WTC11 (cell line): Measurements from ENCODE around the gene ACYP2. TPM values are rescaled to one million over a fixed set of nuclear protein-coding genes. Genes with fewer than 3 reads are reported as not detected.

ENCODE experiments used
- EMX1 ChIP-seq: fragments of 250-450 bp; sonication (Bioruptor Pico); IDR thresholded peaks from 2 replicates; pipeline ENCODE4 v1.8.0; 2021; ENCODE audit warnings: mild to moderate bottlenecking
- ETV6 ChIP-seq: sonication (generic); formaldehyde crosslinking; IDR thresholded peaks from 2 replicates; pipeline ENCODE4 v1.8.1; 2022; ENCODE audit warnings: mild to moderate bottlenecking, missing genetic modification reagents
- GABPB1 ChIP-seq: sonication (generic); formaldehyde crosslinking; IDR thresholded peaks from 2 replicates; pipeline ENCODE4 v1.8.1; 2023; ENCODE audit warnings: mild to moderate bottlenecking, missing genetic modification reagents
- IRF2 ChIP-seq: sonication (generic); formaldehyde crosslinking; IDR thresholded peaks from 2 replicates; pipeline ENCODE4 v1.8.0; 2022; ENCODE audit warnings: low read depth, missing genetic modification reagents, borderline replicate concordance
- JAZF1 ChIP-seq: fragments of 250-450 bp; sonication (Bioruptor Pico); IDR thresholded peaks from 2 replicates; pipeline ENCODE4 v1.9.0; 2021; ENCODE audit warnings: moderate library complexity, mild to moderate bottlenecking, inconsistent platforms
- MYBL2 ChIP-seq: sonication (generic); formaldehyde crosslinking; IDR thresholded peaks from 2 replicates; pipeline ENCODE4 v1.8.1; 2023; ENCODE audit warnings: mild to moderate bottlenecking, moderate library complexity, missing genetic modification reagents
- SMAD3 ChIP-seq: sonication (generic); formaldehyde crosslinking; IDR thresholded peaks from 2 replicates; pipeline ENCODE4 v1.8.0; 2022; ENCODE audit warnings: missing genetic modification reagents, mild to moderate bottlenecking, borderline replicate concordance
- TEAD1 ChIP-seq: sonication (generic); formaldehyde crosslinking; IDR thresholded peaks from 2 replicates; pipeline ENCODE4 v1.8.0; 2022; ENCODE audit warnings: mild to moderate bottlenecking, missing genetic modification reagents
- TP53 ChIP-seq: sonication (generic); formaldehyde crosslinking; IDR thresholded peaks from 2 replicates; pipeline ENCODE4 v1.8.1; 2023; ENCODE audit warnings: mild to moderate bottlenecking, missing genetic modification reagents
- ZNF423 ChIP-seq: fragments of 250-450 bp; sonication (Bioruptor Pico); IDR thresholded peaks from 2 replicates; pipeline ENCODE4 v2.1.2; 2022; ENCODE audit warnings: mild to moderate bottlenecking, moderate library complexity
- total RNA-seq: library from RNA; stranded (reverse); gene quantifications from 3 replicates; pipeline ENCODE4 v1.2.3, GENCODE V29; 2021
- TF ChIP-seq, protein P1 (sequence below): sonication (generic); formaldehyde crosslinking; IDR thresholded peaks from 2 replicates; pipeline ENCODE4 v1.8.1; 2022; ENCODE audit warnings: mild to moderate bottlenecking, moderate library complexity, missing genetic modification reagents
- TF ChIP-seq, protein P2 (sequence below): sonication (generic); formaldehyde crosslinking; conservative IDR thresholded peaks from 2 replicates; pipeline ENCODE4 v1.8.1; 2023; ENCODE audit warnings: mild to moderate bottlenecking, low read depth, missing genetic modification reagents, moderate library complexity
- TF ChIP-seq, protein P3 (sequence below): sonication (generic); formaldehyde crosslinking; IDR thresholded peaks from 2 replicates; pipeline ENCODE4 v1.8.0; 2023; ENCODE audit warnings: missing genetic modification reagents
- TF ChIP-seq, protein P4 (sequence below): sonication (generic); formaldehyde crosslinking; IDR thresholded peaks from 2 replicates; pipeline ENCODE4 v1.8.0; 2023; ENCODE audit warnings: missing genetic modification reagents, mild to moderate bottlenecking, borderline replicate concordance
- TF ChIP-seq, protein P5 (sequence below): sonication (generic); formaldehyde crosslinking; IDR thresholded peaks from 2 replicates; pipeline ENCODE4 v1.8.0; 2022; ENCODE audit warnings: mild to moderate bottlenecking, missing genetic modification reagents
- TF ChIP-seq, protein P6 (sequence below): sonication (generic); formaldehyde crosslinking; IDR thresholded peaks from 2 replicates; pipeline ENCODE4 v1.8.1; 2023; ENCODE audit warnings: mild to moderate bottlenecking, missing genetic modification reagents
- TF ChIP-seq, protein P7 (sequence below): sonication (generic); formaldehyde crosslinking; IDR thresholded peaks from 2 replicates; pipeline ENCODE4 v1.8.0; 2022; ENCODE audit warnings: mild to moderate bottlenecking, missing genetic modification reagents

ACYP2 gene
- total RNA-seq, 1 experiment from 2014 or later = 4.4 TPM

DNA sequence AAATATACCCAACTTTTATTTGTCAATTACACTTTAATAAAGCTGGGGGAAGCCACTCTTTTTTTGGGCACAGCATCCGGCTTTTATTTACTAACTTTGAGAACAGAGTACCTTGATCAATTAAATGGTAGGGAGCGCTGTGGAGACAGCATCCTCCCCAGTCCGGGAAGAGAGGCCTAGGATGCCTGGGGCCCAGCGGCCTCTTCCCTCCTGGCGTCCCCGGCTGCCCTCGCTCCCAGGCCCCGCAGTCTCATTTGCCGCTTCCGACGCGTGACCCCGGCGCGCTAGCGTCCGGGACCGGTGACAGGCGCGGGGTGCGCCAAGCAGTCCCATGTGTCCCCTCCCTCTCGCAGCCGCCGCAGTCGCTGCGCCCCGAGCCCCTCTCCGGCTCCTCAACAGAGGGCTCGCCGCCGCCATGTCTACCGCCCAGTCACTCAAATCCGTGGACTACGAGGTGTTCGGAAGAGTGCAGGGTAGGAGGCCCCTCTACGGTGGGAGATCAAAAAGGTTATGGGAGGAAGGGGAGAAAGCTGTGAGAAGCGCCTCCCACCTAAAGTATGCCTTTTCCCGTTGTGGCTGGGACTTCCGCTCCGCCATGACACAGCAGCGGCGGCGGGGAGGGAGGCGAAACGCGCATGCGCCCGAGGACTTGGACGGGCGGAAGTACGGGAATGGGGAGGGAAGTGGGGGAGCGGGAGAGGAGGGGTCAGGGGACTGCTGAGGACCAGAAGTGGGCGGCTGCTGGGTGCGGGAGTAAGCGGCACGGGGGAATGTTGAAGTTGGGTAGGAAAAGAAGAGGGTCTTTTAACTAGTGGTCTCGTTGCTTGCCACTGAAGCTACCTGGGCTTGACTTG, at the start of gene ACYP2 (continued):
- TF ChIP-seq, protein P1, sequence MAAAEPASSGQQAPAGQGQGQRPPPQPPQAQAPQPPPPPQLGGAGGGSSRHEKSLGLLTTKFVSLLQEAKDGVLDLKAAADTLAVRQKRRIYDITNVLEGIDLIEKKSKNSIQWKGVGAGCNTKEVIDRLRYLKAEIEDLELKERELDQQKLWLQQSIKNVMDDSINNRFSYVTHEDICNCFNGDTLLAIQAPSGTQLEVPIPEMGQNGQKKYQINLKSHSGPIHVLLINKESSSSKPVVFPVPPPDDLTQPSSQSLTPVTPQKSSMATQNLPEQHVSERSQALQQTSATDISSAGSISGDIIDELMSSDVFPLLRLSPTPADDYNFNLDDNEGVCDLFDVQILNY (CRISPR knock-in tag) = 0 out of 2 replicates have a peak, but pooled peaks have one; percentile 19
- TF ChIP-seq ZNF423 (CRISPR knock-in tag) = no peak
- TF ChIP-seq, protein P2, sequence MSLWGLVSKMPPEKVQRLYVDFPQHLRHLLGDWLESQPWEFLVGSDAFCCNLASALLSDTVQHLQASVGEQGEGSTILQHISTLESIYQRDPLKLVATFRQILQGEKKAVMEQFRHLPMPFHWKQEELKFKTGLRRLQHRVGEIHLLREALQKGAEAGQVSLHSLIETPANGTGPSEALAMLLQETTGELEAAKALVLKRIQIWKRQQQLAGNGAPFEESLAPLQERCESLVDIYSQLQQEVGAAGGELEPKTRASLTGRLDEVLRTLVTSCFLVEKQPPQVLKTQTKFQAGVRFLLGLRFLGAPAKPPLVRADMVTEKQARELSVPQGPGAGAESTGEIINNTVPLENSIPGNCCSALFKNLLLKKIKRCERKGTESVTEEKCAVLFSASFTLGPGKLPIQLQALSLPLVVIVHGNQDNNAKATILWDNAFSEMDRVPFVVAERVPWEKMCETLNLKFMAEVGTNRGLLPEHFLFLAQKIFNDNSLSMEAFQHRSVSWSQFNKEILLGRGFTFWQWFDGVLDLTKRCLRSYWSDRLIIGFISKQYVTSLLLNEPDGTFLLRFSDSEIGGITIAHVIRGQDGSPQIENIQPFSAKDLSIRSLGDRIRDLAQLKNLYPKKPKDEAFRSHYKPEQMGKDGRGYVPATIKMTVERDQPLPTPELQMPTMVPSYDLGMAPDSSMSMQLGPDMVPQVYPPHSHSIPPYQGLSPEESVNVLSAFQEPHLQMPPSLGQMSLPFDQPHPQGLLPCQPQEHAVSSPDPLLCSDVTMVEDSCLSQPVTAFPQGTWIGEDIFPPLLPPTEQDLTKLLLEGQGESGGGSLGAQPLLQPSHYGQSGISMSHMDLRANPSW = no peak
- TF ChIP-seq, protein P3, sequence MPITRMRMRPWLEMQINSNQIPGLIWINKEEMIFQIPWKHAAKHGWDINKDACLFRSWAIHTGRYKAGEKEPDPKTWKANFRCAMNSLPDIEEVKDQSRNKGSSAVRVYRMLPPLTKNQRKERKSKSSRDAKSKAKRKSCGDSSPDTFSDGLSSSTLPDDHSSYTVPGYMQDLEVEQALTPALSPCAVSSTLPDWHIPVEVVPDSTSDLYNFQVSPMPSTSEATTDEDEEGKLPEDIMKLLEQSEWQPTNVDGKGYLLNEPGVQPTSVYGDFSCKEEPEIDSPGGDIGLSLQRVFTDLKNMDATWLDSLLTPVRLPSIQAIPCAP (CRISPR knock-in tag) = no peak
- peak; percentile 93; the same call in 1 of the 2 replicates for TF ChIP-seq ETV6 (CRISPR knock-in tag)
- TF ChIP-seq EMX1 (CRISPR knock-in tag) = no peak
- TF ChIP-seq GABPB1 (CRISPR knock-in tag) = peak; percentile 76
- TF ChIP-seq, protein P4, sequence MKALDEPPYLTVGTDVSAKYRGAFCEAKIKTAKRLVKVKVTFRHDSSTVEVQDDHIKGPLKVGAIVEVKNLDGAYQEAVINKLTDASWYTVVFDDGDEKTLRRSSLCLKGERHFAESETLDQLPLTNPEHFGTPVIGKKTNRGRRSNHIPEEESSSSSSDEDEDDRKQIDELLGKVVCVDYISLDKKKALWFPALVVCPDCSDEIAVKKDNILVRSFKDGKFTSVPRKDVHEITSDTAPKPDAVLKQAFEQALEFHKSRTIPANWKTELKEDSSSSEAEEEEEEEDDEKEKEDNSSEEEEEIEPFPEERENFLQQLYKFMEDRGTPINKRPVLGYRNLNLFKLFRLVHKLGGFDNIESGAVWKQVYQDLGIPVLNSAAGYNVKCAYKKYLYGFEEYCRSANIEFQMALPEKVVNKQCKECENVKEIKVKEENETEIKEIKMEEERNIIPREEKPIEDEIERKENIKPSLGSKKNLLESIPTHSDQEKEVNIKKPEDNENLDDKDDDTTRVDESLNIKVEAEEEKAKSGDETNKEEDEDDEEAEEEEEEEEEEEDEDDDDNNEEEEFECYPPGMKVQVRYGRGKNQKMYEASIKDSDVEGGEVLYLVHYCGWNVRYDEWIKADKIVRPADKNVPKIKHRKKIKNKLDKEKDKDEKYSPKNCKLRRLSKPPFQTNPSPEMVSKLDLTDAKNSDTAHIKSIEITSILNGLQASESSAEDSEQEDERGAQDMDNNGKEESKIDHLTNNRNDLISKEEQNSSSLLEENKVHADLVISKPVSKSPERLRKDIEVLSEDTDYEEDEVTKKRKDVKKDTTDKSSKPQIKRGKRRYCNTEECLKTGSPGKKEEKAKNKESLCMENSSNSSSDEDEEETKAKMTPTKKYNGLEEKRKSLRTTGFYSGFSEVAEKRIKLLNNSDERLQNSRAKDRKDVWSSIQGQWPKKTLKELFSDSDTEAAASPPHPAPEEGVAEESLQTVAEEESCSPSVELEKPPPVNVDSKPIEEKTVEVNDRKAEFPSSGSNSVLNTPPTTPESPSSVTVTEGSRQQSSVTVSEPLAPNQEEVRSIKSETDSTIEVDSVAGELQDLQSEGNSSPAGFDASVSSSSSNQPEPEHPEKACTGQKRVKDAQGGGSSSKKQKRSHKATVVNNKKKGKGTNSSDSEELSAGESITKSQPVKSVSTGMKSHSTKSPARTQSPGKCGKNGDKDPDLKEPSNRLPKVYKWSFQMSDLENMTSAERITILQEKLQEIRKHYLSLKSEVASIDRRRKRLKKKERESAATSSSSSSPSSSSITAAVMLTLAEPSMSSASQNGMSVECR (CRISPR knock-in tag) = peak; percentile 45; the same call in 1 of the 2 replicates
- TF ChIP-seq JAZF1 (CRISPR knock-in tag) = no peak
- no peak for TF ChIP-seq IRF2 (CRISPR knock-in tag)
- TF ChIP-seq TP53 (CRISPR knock-in tag) = peak; percentile 72; the same call in 1 of the 2 replicates
- TF ChIP-seq, protein P5, sequence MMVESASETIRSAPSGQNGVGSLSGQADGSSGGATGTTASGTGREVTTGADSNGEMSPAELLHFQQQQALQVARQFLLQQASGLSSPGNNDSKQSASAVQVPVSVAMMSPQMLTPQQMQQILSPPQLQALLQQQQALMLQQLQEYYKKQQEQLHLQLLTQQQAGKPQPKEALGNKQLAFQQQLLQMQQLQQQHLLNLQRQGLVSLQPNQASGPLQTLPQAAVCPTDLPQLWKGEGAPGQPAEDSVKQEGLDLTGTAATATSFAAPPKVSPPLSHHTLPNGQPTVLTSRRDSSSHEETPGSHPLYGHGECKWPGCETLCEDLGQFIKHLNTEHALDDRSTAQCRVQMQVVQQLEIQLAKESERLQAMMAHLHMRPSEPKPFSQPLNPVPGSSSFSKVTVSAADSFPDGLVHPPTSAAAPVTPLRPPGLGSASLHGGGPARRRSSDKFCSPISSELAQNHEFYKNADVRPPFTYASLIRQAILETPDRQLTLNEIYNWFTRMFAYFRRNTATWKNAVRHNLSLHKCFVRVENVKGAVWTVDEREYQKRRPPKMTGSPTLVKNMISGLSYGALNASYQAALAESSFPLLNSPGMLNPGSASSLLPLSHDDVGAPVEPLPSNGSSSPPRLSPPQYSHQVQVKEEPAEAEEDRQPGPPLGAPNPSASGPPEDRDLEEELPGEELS = 0 out of 2 replicates have a peak, but pooled peaks have one; percentile 48
- TF ChIP-seq, protein P6, sequence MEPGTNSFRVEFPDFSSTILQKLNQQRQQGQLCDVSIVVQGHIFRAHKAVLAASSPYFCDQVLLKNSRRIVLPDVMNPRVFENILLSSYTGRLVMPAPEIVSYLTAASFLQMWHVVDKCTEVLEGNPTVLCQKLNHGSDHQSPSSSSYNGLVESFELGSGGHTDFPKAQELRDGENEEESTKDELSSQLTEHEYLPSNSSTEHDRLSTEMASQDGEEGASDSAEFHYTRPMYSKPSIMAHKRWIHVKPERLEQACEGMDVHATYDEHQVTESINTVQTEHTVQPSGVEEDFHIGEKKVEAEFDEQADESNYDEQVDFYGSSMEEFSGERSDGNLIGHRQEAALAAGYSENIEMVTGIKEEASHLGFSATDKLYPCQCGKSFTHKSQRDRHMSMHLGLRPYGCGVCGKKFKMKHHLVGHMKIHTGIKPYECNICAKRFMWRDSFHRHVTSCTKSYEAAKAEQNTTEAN (CRISPR knock-in tag) = 0 out of 2 replicates have a peak, but pooled peaks have one; percentile 66
- TF ChIP-seq MYBL2 = peak; percentile 47; the same call in 1 of the 2 replicates
- TF ChIP-seq TEAD1 (CRISPR knock-in tag) = peak; percentile 73; the same call in 1 of the 2 replicates
- TF ChIP-seq, protein P7, sequence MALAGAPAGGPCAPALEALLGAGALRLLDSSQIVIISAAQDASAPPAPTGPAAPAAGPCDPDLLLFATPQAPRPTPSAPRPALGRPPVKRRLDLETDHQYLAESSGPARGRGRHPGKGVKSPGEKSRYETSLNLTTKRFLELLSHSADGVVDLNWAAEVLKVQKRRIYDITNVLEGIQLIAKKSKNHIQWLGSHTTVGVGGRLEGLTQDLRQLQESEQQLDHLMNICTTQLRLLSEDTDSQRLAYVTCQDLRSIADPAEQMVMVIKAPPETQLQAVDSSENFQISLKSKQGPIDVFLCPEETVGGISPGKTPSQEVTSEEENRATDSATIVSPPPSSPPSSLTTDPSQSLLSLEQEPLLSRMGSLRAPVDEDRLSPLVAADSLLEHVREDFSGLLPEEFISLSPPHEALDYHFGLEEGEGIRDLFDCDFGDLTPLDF (CRISPR knock-in tag) = 0 out of 2 replicates have a peak, but pooled peaks have one; percentile 26
- TF ChIP-seq SMAD3 (CRISPR knock-in tag) = no peak
